ENCODE measurements around the gene DDX42.

- TF ChIP-seq CTCF (IDR thresholded peaks at IDR 0.05) (no peak), POLR2A (IDR thresholded peaks at IDR 0.05) (no peak)
Measured at GRCh38 chr17:63843910-63844677, 70.1 kb downstream of the DDX42 start.

Measured in testis (tissue), 2 donors.